Uterus (tissue), 2 donors: ENCODE results near the gene FER.

Experiments
- POLR2A ChIP-seq, 2 donors: fragments of 450-650 bp; IDR thresholded peaks; one replicate each; pipeline ENCODE4 v1.6.1; 2016; ENCODE audit warnings: antibody characterized with exemption in 2 of 2, mild to moderate bottlenecking in 1 of 2, moderate library complexity in 1 of 2
- TF ChIP-seq, protein P1 (sequence below), 4 experiments: fragments of 200-600 bp in 2 of 4; fragments of 450-650 bp in 2 of 4; sonication (generic) in 2 of 4; IDR thresholded peaks; one replicate each; pipeline ENCODE4 v1.5.1; 2016 to 2019; ENCODE audit warnings: antibody characterized with exemption in 4 of 4, mild to moderate bottlenecking in 2 of 4, moderate library complexity in 1 of 4

DNA sequence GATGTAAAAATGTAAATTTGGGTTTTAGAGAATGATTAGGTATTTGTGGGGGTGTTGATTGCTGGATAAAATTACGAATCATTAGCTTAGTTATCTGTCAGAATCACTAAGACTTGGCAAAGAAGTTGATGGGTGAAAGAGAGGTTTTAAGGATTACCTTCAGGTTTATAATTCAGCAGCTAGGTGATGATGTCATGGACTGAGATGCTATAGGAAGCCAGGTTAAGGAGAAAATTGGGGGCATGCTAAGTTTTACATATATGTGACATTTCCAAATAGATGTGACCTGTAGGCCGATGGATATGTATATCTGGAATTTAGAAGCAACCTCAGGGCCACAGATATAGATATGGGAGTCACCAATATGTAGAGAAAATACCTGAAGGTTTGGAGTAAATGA, 228.0 kb downstream of the FER start:
- TF ChIP-seq, protein P1, sequence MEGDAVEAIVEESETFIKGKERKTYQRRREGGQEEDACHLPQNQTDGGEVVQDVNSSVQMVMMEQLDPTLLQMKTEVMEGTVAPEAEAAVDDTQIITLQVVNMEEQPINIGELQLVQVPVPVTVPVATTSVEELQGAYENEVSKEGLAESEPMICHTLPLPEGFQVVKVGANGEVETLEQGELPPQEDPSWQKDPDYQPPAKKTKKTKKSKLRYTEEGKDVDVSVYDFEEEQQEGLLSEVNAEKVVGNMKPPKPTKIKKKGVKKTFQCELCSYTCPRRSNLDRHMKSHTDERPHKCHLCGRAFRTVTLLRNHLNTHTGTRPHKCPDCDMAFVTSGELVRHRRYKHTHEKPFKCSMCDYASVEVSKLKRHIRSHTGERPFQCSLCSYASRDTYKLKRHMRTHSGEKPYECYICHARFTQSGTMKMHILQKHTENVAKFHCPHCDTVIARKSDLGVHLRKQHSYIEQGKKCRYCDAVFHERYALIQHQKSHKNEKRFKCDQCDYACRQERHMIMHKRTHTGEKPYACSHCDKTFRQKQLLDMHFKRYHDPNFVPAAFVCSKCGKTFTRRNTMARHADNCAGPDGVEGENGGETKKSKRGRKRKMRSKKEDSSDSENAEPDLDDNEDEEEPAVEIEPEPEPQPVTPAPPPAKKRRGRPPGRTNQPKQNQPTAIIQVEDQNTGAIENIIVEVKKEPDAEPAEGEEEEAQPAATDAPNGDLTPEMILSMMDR (IDR thresholded peaks at IDR 0.05), result no peak
- no peak for TF ChIP-seq POLR2A (IDR thresholded peaks at IDR 0.05)
